B cell (primary cell): ENCODE measurements around the gene NSUN7.

ENCODE experiments used
- EZH2 ChIP-seq: IDR thresholded peaks from 2 replicates; pipeline ENCODE4 v1.6.1; 2012; ENCODE audit warnings: borderline replicate concordance, low read depth, mild to moderate bottlenecking, moderate library complexity, low read length; ENCODE audit not compliant: insufficient read depth, poor library complexity, severe bottlenecking
- TF ChIP-seq, protein P1 (sequence below): fragments of 200-600 bp; IDR thresholded peaks from one replicate; pipeline ENCODE4 v1.8.0; 2022; ENCODE audit warnings: antibody characterized with exemption, mild to moderate bottlenecking

DNA sequence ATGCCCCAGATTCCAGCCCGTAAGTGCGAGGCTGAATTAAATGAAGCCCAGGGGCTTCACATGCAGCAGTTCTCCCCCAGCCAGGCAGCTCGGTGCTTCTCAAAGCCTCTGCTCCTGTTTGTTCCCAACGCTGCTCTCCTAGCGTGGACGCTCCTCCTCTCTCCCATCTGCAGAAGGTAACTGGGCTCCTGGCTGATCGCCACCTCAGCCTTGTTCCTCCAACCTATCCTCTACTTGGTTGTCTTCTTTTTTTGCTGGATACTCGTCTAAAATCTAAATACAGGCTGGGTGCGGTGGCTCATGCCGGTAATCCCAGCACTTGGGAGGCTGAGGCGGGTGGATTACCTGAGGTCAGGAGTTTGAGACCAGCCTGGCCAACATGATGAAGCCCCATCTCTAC, 70.3 kb downstream of the NSUN7 start:
- TF ChIP-seq, protein P1, sequence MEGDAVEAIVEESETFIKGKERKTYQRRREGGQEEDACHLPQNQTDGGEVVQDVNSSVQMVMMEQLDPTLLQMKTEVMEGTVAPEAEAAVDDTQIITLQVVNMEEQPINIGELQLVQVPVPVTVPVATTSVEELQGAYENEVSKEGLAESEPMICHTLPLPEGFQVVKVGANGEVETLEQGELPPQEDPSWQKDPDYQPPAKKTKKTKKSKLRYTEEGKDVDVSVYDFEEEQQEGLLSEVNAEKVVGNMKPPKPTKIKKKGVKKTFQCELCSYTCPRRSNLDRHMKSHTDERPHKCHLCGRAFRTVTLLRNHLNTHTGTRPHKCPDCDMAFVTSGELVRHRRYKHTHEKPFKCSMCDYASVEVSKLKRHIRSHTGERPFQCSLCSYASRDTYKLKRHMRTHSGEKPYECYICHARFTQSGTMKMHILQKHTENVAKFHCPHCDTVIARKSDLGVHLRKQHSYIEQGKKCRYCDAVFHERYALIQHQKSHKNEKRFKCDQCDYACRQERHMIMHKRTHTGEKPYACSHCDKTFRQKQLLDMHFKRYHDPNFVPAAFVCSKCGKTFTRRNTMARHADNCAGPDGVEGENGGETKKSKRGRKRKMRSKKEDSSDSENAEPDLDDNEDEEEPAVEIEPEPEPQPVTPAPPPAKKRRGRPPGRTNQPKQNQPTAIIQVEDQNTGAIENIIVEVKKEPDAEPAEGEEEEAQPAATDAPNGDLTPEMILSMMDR, result no peak
- TF ChIP-seq EZH2, result no peak
